RKO (cell line): ENCODE measurements around the gene MACC1.

Experiments used
- DNase-seq: peaks from one replicate; pipeline ENCODE4 v3.0.0-alpha.2; 2016; ENCODE audit warnings: low spot score

Gene MACC1

GRCh38 chr7:20217193-20217948, at the start of gene MACC1:
TSS of gene MACC1 (minus strand) at chr7:20217384. CDS start at chr7:20161862, 55,522 bp downstream.
- DNase-seq = no peak

- DNase-seq = no peak
Measured at GRCh38 chr7:20264623-20265022, 47.4 kb upstream of the MACC1 start.

DNA sequence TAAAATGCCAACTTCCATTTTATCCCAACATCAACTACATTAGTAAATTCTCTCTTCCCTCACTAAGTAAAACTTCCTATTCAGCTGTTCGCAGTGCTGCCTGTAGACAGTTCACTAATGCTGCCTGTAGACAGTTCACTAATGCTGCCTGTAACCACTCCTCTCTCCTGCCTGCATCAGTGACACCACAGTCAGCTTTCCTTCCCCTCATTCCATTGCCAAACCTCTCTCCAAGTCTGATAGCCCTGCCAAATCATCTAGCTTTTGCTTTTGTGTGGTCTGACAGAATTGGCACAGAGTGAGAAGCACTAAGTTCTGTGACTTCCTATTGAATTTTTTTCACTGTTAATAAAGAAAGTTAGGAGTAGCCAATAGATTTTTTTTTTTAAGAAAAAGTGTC, 43.0 kb upstream of the MACC1 start:
- DNase-seq = no peak

- DNase-seq = no peak
Measured at GRCh38 chr7:20257212-20257611, 40.0 kb upstream of the MACC1 start.

- DNase-seq = no peak
Measured at GRCh38 chr7:20249920-20250319, 32.7 kb upstream of the MACC1 start.

DNA sequence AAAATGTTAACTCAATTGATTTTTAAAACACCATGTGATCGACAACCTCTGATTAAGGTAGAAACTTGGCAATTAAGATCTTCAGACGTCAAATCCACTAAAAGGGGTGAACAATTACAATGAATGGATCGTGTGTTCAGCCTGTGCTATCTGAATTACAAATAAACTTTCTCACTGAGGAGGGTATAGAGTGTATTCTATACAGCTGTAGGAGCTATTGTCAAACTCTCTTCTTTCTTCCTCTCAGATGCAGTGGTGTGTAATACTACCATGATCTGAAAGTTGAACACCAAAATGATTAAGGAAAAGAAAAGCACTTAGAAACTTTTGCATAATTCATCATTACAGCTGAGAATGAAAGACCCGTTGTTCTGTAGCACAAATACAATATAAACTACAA, 32.2 kb upstream of the MACC1 start:
- DNase-seq = no peak

DNA sequence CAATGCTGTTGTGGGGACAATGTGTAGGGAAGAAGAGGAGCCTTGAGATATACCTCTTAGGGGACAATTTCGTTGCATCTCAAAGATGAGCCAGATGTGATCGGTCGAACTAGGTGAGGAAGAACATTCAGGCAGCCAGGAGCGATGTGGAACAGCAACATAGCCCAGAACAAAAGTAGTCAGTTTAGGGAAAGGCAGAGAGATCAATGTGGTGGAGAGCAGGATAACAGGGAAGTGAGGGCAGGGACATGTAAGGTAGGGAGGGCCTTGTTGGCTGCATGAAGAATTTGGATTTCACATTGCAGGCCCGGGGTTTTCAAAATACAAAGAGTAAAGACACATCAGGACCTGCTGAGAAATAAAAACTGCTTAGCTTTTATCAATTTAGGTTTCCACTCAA, 29.1 kb upstream of the MACC1 start:
- no peak for DNase-seq

- DNase-seq = no peak
Measured at GRCh38 chr7:20244334-20245120, 27.3 kb upstream of the MACC1 start.

GRCh38 chr7:20241911-20242261, 24.7 kb upstream of the MACC1 start:
- no peak for DNase-seq

- DNase-seq = no peak
Measured at GRCh38 chr7:20241194-20241910, 24.2 kb upstream of the MACC1 start.

- DNase-seq = no peak
Measured at GRCh38 chr7:20240080-20240926, 23.1 kb upstream of the MACC1 start.

GRCh38 chr7:20238754-20239324, 21.7 kb upstream of the MACC1 start:
- DNase-seq = no peak

GRCh38 chr7:20238194-20238753, 21.1 kb upstream of the MACC1 start:
- DNase-seq = no peak

DNA sequence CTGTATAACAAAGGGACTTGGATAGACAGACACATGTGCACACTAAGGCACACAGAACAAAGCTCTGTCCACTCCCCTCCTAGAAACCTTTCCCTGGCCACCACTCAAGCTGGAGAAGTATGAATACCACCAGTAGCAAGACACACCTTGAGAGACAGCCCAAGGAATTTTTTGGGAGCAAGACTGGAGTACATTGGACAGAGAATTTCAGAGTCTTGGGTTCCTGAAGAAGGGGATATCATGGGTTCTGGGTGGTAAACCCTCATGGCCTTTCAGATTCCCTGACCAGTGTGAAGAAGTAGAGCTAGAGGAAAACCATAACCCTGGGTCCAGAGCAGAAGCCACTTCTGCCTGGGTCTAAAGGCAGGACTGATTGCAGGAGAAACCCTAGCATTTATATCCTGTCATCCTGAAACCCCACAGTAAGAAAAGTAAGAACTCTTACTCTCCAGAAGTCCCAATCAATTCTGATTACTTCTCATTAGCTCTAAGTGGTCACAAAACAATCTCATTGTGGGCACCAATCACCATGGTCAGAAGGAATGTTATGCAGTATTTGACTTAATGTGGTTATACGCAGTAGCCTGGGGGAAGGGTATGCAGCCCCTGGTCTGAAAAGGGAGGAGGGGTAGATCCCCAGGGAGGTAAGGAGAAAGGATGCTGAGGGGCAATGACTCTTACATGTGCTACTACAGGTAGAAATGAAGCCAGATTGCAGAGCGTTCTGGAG, 20.4 kb upstream of the MACC1 start:
- DNase-seq = no peak

DNA sequence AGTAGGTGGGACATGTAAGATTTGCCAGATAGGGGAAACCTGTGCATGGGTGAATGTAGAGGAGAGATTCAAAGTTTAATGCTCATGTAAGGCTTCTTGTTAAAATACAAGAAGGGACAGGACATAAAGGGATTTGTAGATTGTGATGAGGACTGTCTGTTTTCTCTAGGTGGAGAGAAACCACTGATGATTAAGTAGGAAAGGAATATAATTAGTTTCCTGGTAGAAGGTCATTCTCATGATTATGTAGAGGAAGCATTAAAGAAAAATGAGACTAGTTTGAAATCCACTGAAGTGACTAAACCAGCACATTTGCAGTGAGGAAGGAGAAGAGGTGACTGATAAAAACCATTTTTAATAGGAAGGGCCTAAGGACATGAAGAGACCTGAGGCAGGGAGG, 19.6 kb upstream of the MACC1 start:
- DNase-seq = no peak

DNA sequence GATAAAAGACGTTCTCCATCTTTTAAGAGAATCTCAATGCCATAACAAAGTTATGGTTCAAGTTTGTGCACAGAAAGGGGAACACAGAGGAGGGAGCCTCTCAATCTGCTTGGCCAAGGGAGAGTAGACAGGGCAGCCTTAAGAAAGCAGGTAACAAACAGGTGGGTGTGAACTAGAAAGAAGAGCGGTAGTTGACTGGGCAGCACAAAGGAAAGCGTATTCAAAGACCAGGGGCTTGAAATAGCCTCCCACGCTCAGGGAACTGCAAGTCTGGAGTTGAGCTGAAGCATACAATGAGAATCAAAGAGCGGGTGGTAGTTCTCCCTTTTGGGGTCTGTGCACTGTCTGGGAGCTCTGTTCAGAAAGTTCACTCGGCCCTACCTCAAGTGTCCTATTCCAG, 18.9 kb upstream of the MACC1 start:
- DNase-seq = no peak

- no peak for DNase-seq
Measured at GRCh38 chr7:20235288-20235687, 18.1 kb upstream of the MACC1 start.

DNA sequence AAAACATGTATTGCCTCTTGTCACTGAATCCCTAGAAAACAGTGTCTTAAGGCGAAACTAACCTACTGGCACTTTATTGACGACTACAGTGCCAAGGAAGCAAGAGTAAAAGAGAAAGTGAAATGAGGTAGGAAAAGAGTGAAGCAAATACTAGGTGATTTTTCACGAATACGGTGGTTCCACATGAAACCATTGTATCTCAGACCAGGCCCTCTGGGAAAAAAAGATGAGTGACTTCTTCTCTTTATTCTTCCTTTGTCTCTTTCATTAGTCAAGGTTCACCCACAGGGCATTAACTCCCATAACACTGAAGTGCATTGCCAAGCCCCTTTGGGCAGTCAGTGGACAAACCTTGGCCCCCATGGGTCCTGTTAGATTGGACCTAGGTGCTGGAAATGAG, 16.2 kb upstream of the MACC1 start:
- DNase-seq = no peak

- no peak for DNase-seq
Measured at GRCh38 chr7:20232848-20233247, 15.7 kb upstream of the MACC1 start.

GRCh38 chr7:20229646-20230500, 12.7 kb upstream of the MACC1 start:
- peak; percentile 26 for DNase-seq
